GM12873 (cell line): Measurements from ENCODE around the gene ELMOD3.

ENCODE experiments used
- TF ChIP-seq, protein P1 (sequence below): IDR thresholded peaks from 2 replicates; pipeline ENCODE4 v1.5.1; 2012; ENCODE audit warnings: low read depth, mild to moderate bottlenecking, moderate library complexity, low read length, control low read depth; ENCODE audit not compliant: insufficient read depth; ENCODE audit errors: missing control alignments

ELMOD3 gene

GRCh38 chr2:85399183-85399455, 44.5 kb downstream of the ELMOD3 start:
- TF ChIP-seq, protein P1, sequence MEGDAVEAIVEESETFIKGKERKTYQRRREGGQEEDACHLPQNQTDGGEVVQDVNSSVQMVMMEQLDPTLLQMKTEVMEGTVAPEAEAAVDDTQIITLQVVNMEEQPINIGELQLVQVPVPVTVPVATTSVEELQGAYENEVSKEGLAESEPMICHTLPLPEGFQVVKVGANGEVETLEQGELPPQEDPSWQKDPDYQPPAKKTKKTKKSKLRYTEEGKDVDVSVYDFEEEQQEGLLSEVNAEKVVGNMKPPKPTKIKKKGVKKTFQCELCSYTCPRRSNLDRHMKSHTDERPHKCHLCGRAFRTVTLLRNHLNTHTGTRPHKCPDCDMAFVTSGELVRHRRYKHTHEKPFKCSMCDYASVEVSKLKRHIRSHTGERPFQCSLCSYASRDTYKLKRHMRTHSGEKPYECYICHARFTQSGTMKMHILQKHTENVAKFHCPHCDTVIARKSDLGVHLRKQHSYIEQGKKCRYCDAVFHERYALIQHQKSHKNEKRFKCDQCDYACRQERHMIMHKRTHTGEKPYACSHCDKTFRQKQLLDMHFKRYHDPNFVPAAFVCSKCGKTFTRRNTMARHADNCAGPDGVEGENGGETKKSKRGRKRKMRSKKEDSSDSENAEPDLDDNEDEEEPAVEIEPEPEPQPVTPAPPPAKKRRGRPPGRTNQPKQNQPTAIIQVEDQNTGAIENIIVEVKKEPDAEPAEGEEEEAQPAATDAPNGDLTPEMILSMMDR: no peak

DNA sequence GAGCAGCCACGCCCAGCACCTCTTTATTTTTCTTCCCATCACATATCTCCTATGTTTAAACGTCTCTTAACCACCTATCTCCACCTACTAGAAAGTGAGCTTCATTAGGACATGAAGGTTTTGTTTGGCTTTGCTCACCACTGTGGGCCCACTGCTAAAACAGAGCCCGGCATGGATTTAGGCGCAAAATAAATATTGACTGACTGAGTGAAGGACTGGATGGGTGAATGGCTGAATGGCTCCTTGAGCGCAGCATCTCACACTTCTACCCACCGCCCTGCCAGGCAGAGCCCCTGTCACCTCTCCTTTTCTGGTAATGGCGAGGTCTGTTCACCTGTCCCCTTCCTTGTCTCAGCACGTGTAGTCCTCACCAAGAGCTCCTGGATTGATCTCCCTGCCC, 45.5 kb downstream of the ELMOD3 start:
- TF ChIP-seq, protein P1: no peak

- TF ChIP-seq, protein P1: no peak
Measured at GRCh38 chr2:85400541-85401463, 46.2 kb downstream of the ELMOD3 start.

DNA sequence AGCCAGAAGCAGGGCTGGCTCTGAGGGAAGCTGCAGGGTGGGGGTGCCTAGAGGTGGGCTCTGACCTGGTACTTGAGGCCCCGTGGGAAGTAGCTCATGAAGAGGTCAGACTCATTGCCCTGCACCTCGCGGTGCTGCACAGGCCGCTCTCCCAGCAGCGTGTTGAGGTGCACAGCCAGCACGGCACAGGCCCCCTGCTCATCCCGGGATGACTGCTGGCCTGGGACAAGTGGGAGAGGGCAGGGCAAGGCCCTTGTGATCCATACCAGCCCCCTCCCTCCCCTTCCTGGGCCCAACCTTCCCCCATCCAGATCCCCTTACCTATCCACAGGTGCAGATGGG, 46.9 kb downstream of the ELMOD3 start:
- TF ChIP-seq, protein P1: no peak

- TF ChIP-seq, protein P1: no peak
Measured at GRCh38 chr2:85401844-85402243, 47.3 kb downstream of the ELMOD3 start.

DNA sequence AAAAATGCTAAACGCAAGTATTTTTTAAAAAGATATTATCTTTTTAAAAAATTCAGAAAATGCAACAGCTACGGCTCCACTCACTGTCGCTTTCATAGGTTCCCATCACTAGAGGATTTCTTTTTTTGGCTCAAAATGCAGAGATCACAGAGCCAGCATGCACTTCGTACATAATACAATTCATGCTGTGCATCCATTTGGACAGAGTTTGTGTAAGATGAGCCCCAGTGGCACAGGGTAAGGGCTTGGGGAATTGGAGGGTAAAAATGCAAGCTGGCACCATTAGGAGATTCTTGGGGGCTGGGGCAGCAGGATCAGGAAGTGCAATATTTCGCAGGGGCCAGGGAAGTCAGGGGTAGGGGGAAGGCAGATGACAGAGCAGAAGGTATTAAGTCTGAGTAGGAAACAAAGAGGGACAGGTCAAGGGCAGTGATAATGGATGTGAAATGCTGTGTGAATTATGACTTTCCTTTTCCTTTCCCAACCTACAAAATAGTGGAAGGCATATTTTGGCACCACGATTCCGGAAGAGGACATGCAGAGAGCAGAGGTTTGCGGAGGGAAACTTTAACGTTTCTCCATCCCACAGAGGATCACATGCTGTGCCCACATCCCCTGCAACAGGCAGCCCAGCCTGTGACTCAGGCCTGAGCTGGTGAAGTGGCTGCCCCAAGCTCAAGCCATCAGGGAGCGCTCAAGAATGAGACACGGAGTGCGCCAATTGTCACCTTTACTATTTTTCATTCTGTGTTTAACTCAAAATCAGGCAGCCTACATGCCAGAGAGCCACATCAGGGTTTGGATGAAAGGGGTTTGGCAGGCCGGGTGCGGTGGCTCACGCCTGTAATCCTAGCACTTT, 50.9 kb downstream of the ELMOD3 start:
- TF ChIP-seq, protein P1: no peak

- TF ChIP-seq, protein P1: no peak
Measured at GRCh38 chr2:85409845-85410583, 55.4 kb downstream of the ELMOD3 start, which contains the start of gene CAPG. Gene CAPG, minus strand, starts transcription at chr2:85410366. Its CDS starts 8,221 bp downstream, at chr2:85402145.
